Tibial nerve (tissue), 3 donors: ENCODE measurements around the gene LRRC4B.

Experiments
- POLR2A ChIP-seq, 2 donors: fragments of 450-650 bp; IDR thresholded peaks; one replicate each; pipeline ENCODE4 v1.6.1; 2017; ENCODE audit warnings: antibody characterized with exemption in 2 of 2, mild to moderate bottlenecking in 2 of 2, moderate library complexity in 2 of 2
- TF ChIP-seq, protein P1 (sequence below), 5 experiments: fragments of 200-600 bp in 3 of 5; fragments of 450-650 bp in 2 of 5; sonication (generic) in 3 of 5; IDR thresholded peaks; one replicate each; pipeline ENCODE4 v1.5.1; 2016 to 2019; ENCODE audit warnings: antibody characterized with exemption in 5 of 5, mild to moderate bottlenecking in 3 of 5, moderate library complexity in 2 of 5

DNA sequence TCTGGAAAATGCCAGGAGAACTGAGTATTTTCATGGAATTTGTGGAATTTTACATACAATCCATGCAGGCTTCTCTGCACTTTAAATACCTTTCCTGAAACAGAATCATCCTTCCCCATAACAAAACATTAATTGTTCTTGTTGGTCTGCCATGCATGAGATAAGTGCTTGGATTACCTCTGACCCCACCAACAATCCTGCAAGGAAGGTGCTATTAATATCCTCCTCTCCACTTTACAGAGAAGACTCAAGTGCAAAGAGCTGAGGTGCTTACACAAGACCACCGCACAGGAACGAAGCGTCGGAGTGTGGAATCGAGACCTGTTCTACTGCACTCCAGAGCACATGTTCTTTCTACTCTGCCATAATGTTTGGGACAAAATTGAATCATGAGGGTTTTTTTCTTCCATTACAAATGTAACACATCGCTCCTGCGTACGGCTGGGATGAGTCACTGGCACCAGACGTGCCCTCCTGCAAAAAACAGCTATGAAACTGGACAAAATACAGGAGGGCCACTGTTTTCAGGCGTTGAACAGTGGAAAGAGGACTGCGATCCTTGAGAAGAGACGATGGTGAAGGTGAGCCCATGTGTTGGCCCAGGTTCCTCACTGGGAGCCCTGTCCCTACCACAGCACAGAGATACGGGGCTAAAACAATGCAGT is 12.9 kb upstream of the LRRC4B start:
- TF ChIP-seq, protein P1, sequence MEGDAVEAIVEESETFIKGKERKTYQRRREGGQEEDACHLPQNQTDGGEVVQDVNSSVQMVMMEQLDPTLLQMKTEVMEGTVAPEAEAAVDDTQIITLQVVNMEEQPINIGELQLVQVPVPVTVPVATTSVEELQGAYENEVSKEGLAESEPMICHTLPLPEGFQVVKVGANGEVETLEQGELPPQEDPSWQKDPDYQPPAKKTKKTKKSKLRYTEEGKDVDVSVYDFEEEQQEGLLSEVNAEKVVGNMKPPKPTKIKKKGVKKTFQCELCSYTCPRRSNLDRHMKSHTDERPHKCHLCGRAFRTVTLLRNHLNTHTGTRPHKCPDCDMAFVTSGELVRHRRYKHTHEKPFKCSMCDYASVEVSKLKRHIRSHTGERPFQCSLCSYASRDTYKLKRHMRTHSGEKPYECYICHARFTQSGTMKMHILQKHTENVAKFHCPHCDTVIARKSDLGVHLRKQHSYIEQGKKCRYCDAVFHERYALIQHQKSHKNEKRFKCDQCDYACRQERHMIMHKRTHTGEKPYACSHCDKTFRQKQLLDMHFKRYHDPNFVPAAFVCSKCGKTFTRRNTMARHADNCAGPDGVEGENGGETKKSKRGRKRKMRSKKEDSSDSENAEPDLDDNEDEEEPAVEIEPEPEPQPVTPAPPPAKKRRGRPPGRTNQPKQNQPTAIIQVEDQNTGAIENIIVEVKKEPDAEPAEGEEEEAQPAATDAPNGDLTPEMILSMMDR (IDR thresholded peaks at IDR 0.05), result no peak
- no peak for TF ChIP-seq POLR2A (IDR thresholded peaks at IDR 0.05)
